GM12891 (cell line): ENCODE measurements around the gene RUBCN.

Experiments used
- POLR2A ChIP-seq: IDR thresholded peaks from 2 replicates; pipeline ENCODE4 v1.6.1; 2011; ENCODE audit warnings: low read depth, low read length, control low read depth
- POLR2AphosphoS5 ChIP-seq: IDR thresholded peaks from 2 replicates; pipeline ENCODE4 v1.6.1; 2011; ENCODE audit warnings: low read depth, low read length, control low read depth
- TAF1 ChIP-seq: IDR thresholded peaks from 2 replicates; pipeline ENCODE4 v1.6.1; 2011; ENCODE audit warnings: low read depth, low read length, control low read depth

DNA sequence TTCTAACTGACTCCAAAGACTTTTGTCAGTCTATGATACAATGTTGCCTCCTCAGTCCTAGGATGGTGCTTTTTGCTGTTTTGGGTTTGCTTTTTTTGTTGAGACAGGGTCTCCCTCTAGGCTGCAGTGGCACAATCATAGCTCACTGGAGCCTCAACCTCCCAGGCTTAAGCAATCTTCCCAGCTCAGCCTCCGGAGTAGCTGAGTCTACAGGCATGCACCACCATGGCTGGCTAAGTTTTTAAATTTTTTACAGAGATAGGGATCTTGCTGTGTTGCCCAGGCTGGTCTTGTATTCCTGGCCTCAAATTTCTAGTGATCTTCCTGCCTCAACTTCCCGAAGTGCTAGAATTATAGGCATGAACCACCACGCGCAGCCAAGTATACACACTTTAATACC is 22.5 kb downstream of the RUBCN start:
- no peak for TF ChIP-seq POLR2AphosphoS5
- no peak for TF ChIP-seq POLR2A
- TF ChIP-seq TAF1, result no peak
